Measurements from ENCODE around the gene MRGPRD. TPM values are rescaled to one million over a fixed set of nuclear protein-coding genes. Genes with fewer than 3 reads are reported as not detected.

The MRGPRD gene
- total RNA-seq, 1 experiment from 2014 or later: not detected

GRCh38 chr11:69004411-69005182 lies 23.8 kb upstream of the MRGPRD start:
- no peak overlapping the region for H3K4me3 Mint-ChIP-seq
- ChIA-PET POLR2A (no interaction called here), CTCF (interaction anchor here (0.9 kb wide), 1 partner anchor 40 kb away, joined by 3 read pairs; no protein-coding TSS in a partner anchor)
- peaks cover 12% of the 10 kb centered on the region for H3K4me1 Mint-ChIP-seq
- TF ChIP-seq HMGXB4 (CRISPR knock-in tag; IDR thresholded peaks at IDR 0.05) (no peak), IRF1 (CRISPR knock-in tag; IDR thresholded peaks at IDR 0.05) (no peak), CREB1 (CRISPR knock-in tag; IDR thresholded peaks at IDR 0.05) (no peak), CDX4 (CRISPR knock-in tag; IDR thresholded peaks at IDR 0.05; ENCODE audit: borderline replicate concordance) (no peak), ZNF425 (CRISPR knock-in tag; conservative IDR thresholded peaks at IDR 0.05) (no peak), HMGA2 (CRISPR knock-in tag; IDR thresholded peaks at IDR 0.05) (no peak), ZBTB21 (CRISPR knock-in tag; IDR thresholded peaks at IDR 0.05; ENCODE audit: borderline replicate concordance) (no peak), FOXJ3 (CRISPR knock-in tag; IDR thresholded peaks at IDR 0.05; ENCODE audit: borderline replicate concordance) (no peak)
- ATAC-seq (no peak), DNase-seq (ENCODE audit: low spot score) (no peak)
- H3K27ac Mint-ChIP-seq: no peak overlapping the region
- no peaks in the 10 kb centered on the region for H3K9me3 Mint-ChIP-seq
- H3K36me3 Mint-ChIP-seq: no peaks in the 10 kb centered on the region
- no peaks in the 10 kb centered on the region for H3K27me3 Mint-ChIP-seq (ENCODE audit: low read depth)

- no peak for TF ChIP-seq SMAD4 (CRISPR knock-in tag; IDR thresholded peaks at IDR 0.05)
- TF ChIP-seq NR1H2 (CRISPR knock-in tag; IDR thresholded peaks at IDR 0.05): no peak
- no peak for TF ChIP-seq ZNF512 (CRISPR knock-in tag; IDR thresholded peaks at IDR 0.05; ENCODE audit: borderline replicate concordance)
- TF ChIP-seq HMGXB4 (CRISPR knock-in tag; IDR thresholded peaks at IDR 0.05): no peak
- ChIA-PET CTCF (interaction anchor here (0.9 to 1.4 kb wide), 2 partner anchors 41 to 54 kb away, joined by 3 read pairs; no protein-coding TSS in a partner anchor), POLR2A (no interaction called here)
- no peaks in the 10 kb centered on the region for H3K9me3 Mint-ChIP-seq
- DNase-seq (ENCODE audit: low spot score) (no peak), ATAC-seq (no peak)
- H3K4me1 Mint-ChIP-seq: peaks cover 12% of the 10 kb centered on the region
- H3K27me3 Mint-ChIP-seq (ENCODE audit: low read depth): no peaks in the 10 kb centered on the region
- no peak overlapping the region for H3K4me3 Mint-ChIP-seq
- H3K36me3 Mint-ChIP-seq: no peaks in the 10 kb centered on the region
- no peak overlapping the region; the same call in 1 of the 2 replicates for H3K27ac Mint-ChIP-seq
These were observed 23.1 kb upstream of the MRGPRD start for GRCh38 chr11:69003866-69004367.

Measured in WTC11 (cell line).